GM06990 (cell line): ENCODE data around the gene OXNAD1.

Experiments used
- DNase-seq: peaks from one replicate; pipeline ENCODE4 v3.0.0-alpha.2; 2011; ENCODE audit not compliant: insufficient read length; ENCODE audit errors: extremely low read depth
- H3K27me3 ChIP-seq: replicated peaks from 2 replicates; pipeline ENCODE4 v1.6.0; 2011; ENCODE audit warnings: low read length; ENCODE audit not compliant: control insufficient read depth, insufficient read depth
- H3K36me3 ChIP-seq: 2 replicates; pipeline ENCODE4 v1.5.1; 2011; ENCODE audit warnings: low read length; ENCODE audit not compliant: control insufficient read depth, insufficient read depth
- H3K4me3 ChIP-seq: replicated peaks from 2 replicates; pipeline ENCODE4 v1.5.1; 2011; ENCODE audit warnings: low read depth, mild to moderate bottlenecking, control low read depth, low read length
- TF ChIP-seq, protein P1 (sequence below): IDR thresholded peaks from 2 replicates; pipeline ENCODE4 v1.5.1; 2011; ENCODE audit warnings: low read length, control low read depth, mild to moderate bottlenecking, inconsistent platforms; ENCODE audit not compliant: insufficient read depth, poor library complexity, severe bottlenecking

OXNAD1 gene

DNA sequence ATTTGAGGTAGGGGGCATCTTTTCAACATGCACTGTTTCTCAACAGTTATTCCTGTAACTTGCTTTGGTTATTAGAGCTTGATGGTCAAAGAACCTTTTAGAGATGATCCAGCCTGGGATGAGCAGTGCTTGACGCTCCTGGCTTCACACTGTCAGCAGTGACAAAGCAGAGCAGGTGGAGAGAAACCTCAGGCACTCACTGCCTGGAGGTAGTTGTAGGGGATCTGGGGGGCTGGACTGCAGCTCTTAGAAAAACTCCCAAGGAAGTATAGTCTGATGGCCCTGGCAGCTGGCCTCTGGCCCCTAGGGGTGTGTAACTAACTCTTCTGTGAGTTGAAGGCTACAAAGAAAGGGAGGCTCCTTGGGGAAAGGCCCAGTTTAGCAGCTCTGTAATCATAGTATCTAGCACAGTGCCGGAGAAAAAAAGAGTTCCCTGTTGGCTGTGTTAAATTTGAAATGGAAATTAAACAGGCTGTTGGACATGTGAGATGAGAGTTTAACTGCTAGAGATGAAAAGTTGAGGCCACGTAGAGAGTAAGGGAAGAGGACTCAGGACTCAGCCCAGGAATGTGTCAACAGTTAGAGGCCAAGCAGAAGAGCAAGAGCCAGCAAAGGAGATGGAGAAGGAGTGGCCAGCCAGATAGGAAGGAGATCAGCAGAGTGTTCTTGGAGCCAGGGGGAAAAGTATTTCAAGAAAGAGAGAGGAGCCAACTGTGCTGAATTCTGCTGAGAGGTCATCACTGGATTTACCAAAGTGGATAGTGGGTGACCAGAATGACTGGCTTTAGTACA is 14.2 kb downstream of the OXNAD1 start:
- TF ChIP-seq, protein P1, sequence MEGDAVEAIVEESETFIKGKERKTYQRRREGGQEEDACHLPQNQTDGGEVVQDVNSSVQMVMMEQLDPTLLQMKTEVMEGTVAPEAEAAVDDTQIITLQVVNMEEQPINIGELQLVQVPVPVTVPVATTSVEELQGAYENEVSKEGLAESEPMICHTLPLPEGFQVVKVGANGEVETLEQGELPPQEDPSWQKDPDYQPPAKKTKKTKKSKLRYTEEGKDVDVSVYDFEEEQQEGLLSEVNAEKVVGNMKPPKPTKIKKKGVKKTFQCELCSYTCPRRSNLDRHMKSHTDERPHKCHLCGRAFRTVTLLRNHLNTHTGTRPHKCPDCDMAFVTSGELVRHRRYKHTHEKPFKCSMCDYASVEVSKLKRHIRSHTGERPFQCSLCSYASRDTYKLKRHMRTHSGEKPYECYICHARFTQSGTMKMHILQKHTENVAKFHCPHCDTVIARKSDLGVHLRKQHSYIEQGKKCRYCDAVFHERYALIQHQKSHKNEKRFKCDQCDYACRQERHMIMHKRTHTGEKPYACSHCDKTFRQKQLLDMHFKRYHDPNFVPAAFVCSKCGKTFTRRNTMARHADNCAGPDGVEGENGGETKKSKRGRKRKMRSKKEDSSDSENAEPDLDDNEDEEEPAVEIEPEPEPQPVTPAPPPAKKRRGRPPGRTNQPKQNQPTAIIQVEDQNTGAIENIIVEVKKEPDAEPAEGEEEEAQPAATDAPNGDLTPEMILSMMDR: no peak
- H3K36me3 ChIP-seq: peaks cover 2% of the 10 kb centered on the region
- DNase-seq: no peak
- H3K4me3 ChIP-seq: no peak overlapping the region
- H3K27me3 ChIP-seq: no peaks in the 10 kb centered on the region

DNA sequence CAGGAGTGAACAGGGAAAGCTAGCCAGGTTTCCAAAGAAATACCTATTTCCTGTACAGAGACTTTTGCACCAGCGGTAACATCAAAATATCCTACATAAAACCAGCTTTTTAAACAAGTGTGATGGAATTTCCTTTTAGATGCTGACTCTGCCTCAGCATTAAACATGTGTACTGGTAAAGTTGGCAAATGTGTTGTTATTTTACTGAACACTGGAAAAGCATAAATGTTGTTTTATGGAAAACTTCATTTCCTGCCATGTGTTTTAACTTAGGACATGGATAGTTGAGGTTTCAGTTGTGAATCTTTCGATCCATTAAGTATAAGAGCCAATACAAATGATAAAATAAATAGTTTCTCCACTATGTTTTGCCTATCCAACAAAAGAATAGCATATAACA is 15.7 kb downstream of the OXNAD1 start:
- TF ChIP-seq, protein P1: no peak
- no peak for DNase-seq
- Histone ChIP-seq H3K27me3 (no peaks in the 10 kb centered on the region), H3K36me3 (peaks cover 2% of the 10 kb centered on the region), H3K4me3 (no peak overlapping the region)

DNA sequence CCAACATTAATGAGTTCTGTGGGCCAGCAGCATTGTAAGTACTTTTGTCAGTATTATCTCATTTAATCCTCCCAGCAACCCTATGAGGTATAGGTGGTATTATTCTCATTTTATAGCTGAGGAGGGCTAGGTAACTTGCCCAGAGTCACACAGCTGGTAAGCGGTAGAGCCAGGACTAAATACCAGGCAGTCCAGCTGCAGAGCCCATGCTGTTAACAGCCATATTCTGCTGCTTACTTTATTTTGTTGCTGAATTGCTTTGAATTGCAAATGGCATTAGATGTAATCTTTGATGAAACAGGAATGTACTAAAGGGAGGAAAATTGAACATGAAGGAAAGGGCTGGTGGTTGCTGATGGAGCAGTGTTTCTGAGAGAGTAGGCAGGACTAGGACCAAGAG is 19.6 kb downstream of the OXNAD1 start:
- no peak for DNase-seq
- TF ChIP-seq, protein P1: no peak
- Histone ChIP-seq H3K4me3 (no peak overlapping the region), H3K27me3 (no peaks in the 10 kb centered on the region), H3K36me3 (no peaks in the 10 kb centered on the region)

DNA sequence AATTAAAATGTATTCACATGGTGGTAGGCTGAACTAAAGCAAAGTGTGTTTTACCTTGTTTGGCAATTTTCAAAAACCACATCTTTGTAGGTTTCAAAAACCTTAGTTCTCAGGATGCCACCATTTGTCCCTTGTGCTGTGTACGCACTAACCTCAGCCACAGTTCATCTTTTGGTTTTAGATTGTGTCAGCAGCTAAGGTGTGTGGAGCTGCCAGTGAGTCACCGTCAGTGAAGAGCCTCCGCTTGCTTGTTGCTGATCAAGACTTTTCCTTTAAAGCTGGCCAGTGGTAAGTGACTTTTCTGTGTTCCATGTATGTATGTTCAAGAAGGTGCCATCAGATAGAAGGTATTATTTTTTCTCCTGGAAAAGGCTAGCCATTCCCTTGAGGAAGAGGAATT is 21.1 kb downstream of the OXNAD1 start:
- H3K36me3 ChIP-seq: no peaks in the 10 kb centered on the region; the same call in 1 of the 2 replicates
- DNase-seq: no peak

DNA sequence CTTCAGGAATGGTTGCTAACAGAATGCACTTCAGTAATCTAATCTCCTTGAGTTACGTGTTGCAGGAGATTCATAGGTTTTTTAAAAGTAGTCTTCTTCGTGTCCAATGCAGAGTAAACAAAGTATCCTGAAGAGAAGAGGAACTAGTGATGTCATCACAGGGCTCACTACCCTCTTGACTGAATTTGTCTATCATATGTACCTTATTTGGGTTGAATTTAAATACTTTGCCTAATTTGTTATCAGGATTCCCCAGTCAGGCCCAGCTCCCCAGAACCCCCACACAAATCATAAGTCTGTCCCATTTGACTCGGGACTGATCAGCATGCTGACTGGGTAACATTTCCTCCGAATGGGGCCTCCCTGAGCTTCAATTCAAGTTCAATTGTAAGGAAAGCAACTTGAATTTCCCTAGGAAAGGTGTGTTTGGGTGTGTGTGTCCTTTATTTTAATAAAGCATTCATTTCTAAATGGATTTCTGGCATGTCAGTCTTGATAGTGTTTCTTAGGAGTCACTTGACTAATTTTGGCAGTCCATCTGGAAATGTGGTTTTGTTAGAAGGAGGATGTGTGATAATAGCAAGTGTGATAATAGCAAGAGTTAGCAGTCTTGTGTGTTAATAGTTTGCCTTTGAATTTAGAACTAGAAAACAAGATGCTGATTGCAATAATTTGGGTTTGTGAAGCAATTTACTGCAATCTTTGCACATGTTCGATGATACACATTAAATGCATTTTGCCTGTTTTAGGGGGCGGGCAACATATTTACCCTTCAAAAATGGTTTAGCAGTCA is 21.9 kb downstream of the OXNAD1 start:
- TF ChIP-seq, protein P1: no peak
- no peak for DNase-seq
- no peaks in the 10 kb centered on the region; the same call in 1 of the 2 replicates for H3K36me3 ChIP-seq

More for the DNA sequence above, 21.1 kb downstream of the OXNAD1 start:
- no peaks in the 10 kb centered on the region for H3K27me3 ChIP-seq
- TF ChIP-seq, protein P1: no peak
- 0 out of 2 replicates have a peak overlapping the region, but pooled peaks have one; percentile 5 for H3K4me3 ChIP-seq

More for the DNA sequence above, 21.9 kb downstream of the OXNAD1 start:
- Histone ChIP-seq H3K27me3 (no peaks in the 10 kb centered on the region), H3K4me3 (peak overlapping the region; percentile 5; the same call in 1 of the 2 replicates)
